Mesenchymal stem cell (in vitro differentiated cells and primary cell): Measurements from ENCODE around the gene PLBD1.

ENCODE experiments used
- DNase-seq: peaks from one replicate; pipeline ENCODE4 v3.0.0-alpha.2; 2013
- H2AFZ ChIP-seq: one replicate; pipeline ENCODE4 v1.6.1; 2013; ENCODE audit warnings: low read depth, mild to moderate bottlenecking, control low read depth, inconsistent platforms, low read length, moderate library complexity
- H2AK5ac ChIP-seq: 2 replicates; pipeline ENCODE4 v1.6.1; 2013; ENCODE audit warnings: low read length, moderate library complexity, mild to moderate bottlenecking, inconsistent platforms; ENCODE audit not compliant: severe bottlenecking
- H2BK120ac ChIP-seq: one replicate; pipeline ENCODE4 v1.6.1; 2013; ENCODE audit warnings: low read depth, mild to moderate bottlenecking, inconsistent platforms, low read length, moderate library complexity
- H2BK12ac ChIP-seq, 2 experiments: one replicate each; pipeline ENCODE4 v1.6.1; 2013; ENCODE audit warnings: inconsistent platforms in 2 of 2, low read length in 2 of 2, mild to moderate bottlenecking in 2 of 2, moderate library complexity in 2 of 2, control low read depth in 1 of 2
- H2BK15ac ChIP-seq: one replicate; pipeline ENCODE4 v1.6.1; 2013; ENCODE audit warnings: mild to moderate bottlenecking, low read depth, inconsistent platforms; ENCODE audit not compliant: poor library complexity, severe bottlenecking
- H2BK5ac ChIP-seq: 2 replicates; pipeline ENCODE4 v1.6.1; 2013; ENCODE audit warnings: low read depth, mild to moderate bottlenecking, low read length, control low read depth, inconsistent platforms; ENCODE audit not compliant: poor library complexity, severe bottlenecking
- H3K14ac ChIP-seq, 2 experiments: one replicate each; pipeline ENCODE4 v1.6.1; 2013; ENCODE audit warnings: inconsistent platforms in 2 of 2, low read length in 2 of 2, control low read depth in 1 of 2, mild to moderate bottlenecking in 1 of 2, moderate library complexity in 1 of 2
- H3K18ac ChIP-seq, 2 experiments: one replicate each; pipeline ENCODE4 v1.6.1; 2013; ENCODE audit warnings: inconsistent platforms in 2 of 2, low read length in 2 of 2, control low read depth in 1 of 2, low read depth in 1 of 2, mild to moderate bottlenecking in 1 of 2
- H3K23ac ChIP-seq, 2 experiments: one replicate each; pipeline ENCODE4 v1.6.1; 2013; ENCODE audit warnings: inconsistent platforms in 2 of 2, low read length in 2 of 2, mild to moderate bottlenecking in 2 of 2, moderate library complexity in 2 of 2, control low read depth in 1 of 2
- H3K27ac ChIP-seq: 2 replicates; pipeline ENCODE4 v1.5.1; 2013; ENCODE audit warnings: mild to moderate bottlenecking, moderate library complexity, low read length, control low read depth, inconsistent platforms; ENCODE audit not compliant: poor library complexity, severe bottlenecking
- H3K27me3 ChIP-seq, 2 experiments: 2 replicates each; pipeline versions ENCODE4 v1.6.1 to v1.7.0; 2013; ENCODE audit warnings: low read length in 2 of 2, mild to moderate bottlenecking in 2 of 2, moderate library complexity in 2 of 2, control low read depth in 1 of 2, inconsistent platforms in 1 of 2; ENCODE audit not compliant: control insufficient read depth in 1 of 2, insufficient read depth in 1 of 2
- H3K36me3 ChIP-seq, 2 experiments: 2 replicates each; pipeline versions ENCODE4 v1.6.1 to v1.7.0; 2013; ENCODE audit warnings: low read length in 2 of 2, control low read depth in 1 of 2, inconsistent platforms in 1 of 2, low read depth in 1 of 2, mild to moderate bottlenecking in 1 of 2; ENCODE audit not compliant: insufficient read depth in 2 of 2, control insufficient read depth in 1 of 2
- H3K4ac ChIP-seq, 2 experiments: one replicate each; pipeline ENCODE4 v1.6.1; 2013; ENCODE audit warnings: inconsistent platforms in 2 of 2, low read length in 2 of 2, mild to moderate bottlenecking in 2 of 2, moderate library complexity in 2 of 2, control low read depth in 1 of 2, low read depth in 1 of 2
- H3K4me1 ChIP-seq: 2 replicates; pipeline ENCODE4 v1.6.1; 2013; ENCODE audit warnings: low read depth, low read length, control low read depth; ENCODE audit not compliant: control insufficient read depth, insufficient read depth
- H3K4me2 ChIP-seq: 2 replicates; pipeline ENCODE4 v1.6.1; 2013; ENCODE audit warnings: low read length, mild to moderate bottlenecking, inconsistent platforms; ENCODE audit not compliant: poor library complexity, severe bottlenecking
- H3K4me3 ChIP-seq, 2 experiments: 2 replicates each; pipeline versions ENCODE4 v1.5.1 to v1.7.0; 2013; ENCODE audit warnings: low read length in 2 of 2, mild to moderate bottlenecking in 2 of 2, control low read depth in 1 of 2, low read depth in 1 of 2; ENCODE audit not compliant: insufficient read depth in 1 of 2
- H3K79me1 ChIP-seq: replicated peaks from 2 replicates; pipeline ENCODE4 v1.6.1; 2013; ENCODE audit warnings: mild to moderate bottlenecking, control low read depth, low read length, inconsistent platforms; ENCODE audit not compliant: poor library complexity, severe bottlenecking
- H3K9ac ChIP-seq: 2 replicates; pipeline ENCODE4 v1.7.0; 2013; ENCODE audit warnings: mild to moderate bottlenecking, low read length, moderate library complexity
- H3K9me3 ChIP-seq: 2 replicates; pipeline ENCODE4 v1.7.0; 2013; ENCODE audit warnings: mild to moderate bottlenecking, low read length; ENCODE audit not compliant: control insufficient read depth
- H4K8ac ChIP-seq: one replicate; pipeline ENCODE4 v1.6.1; 2013; ENCODE audit warnings: inconsistent platforms, mild to moderate bottlenecking, low read length, moderate library complexity
- H4K91ac ChIP-seq: one replicate; pipeline ENCODE4 v1.6.1; 2013; ENCODE audit warnings: mild to moderate bottlenecking, low read length, inconsistent platforms
- WGBS: methylation state at CpG from one replicate; pipeline ENCODE4 v1.1.7; 2013; ENCODE audit warnings: mixed read lengths; 5-methylcytosine and 5-hydroxymethylcytosine counted together

Gene PLBD1

GRCh38 chr12:14521822-14522221 is 45.9 kb downstream of the PLBD1 start:
- H3K79me1 ChIP-seq = no peaks in the 10 kb centered on the region
- no peak overlapping the region for H3K14ac ChIP-seq
- no peaks in the 10 kb centered on the region for H3K4me1 ChIP-seq
- no peak for DNase-seq
- H4K91ac ChIP-seq = no peak overlapping the region
- no peak overlapping the region for H2AK5ac ChIP-seq
- no peak overlapping the region for H3K9ac ChIP-seq
- no peak overlapping the region for H2BK5ac ChIP-seq
- H2BK15ac ChIP-seq = no peak overlapping the region
- no peak overlapping the region for H2BK12ac ChIP-seq
- no peak overlapping the region for H3K18ac ChIP-seq
- H3K9me3 ChIP-seq = peaks cover 65% of the 10 kb centered on the region
- no peak overlapping the region for H3K4ac ChIP-seq
- H3K36me3 ChIP-seq = no peaks in the 10 kb centered on the region
- H2AFZ ChIP-seq = no peak overlapping the region
- H4K8ac ChIP-seq = no peak overlapping the region
- no peak overlapping the region for H3K27ac ChIP-seq
- no peak overlapping the region for H3K23ac ChIP-seq
- no peak overlapping the region for H3K4me2 ChIP-seq
- H3K27me3 ChIP-seq = no peaks in the 10 kb centered on the region
- no peak overlapping the region for H3K4me3 ChIP-seq
- H2BK120ac ChIP-seq = no peak overlapping the region

- DNase-seq = peak; percentile 42
- no peaks in the 10 kb centered on the region for H3K79me1 ChIP-seq
- no peak overlapping the region for H3K4ac ChIP-seq
- no peak overlapping the region for H2BK120ac ChIP-seq
- H4K91ac ChIP-seq = no peak overlapping the region
- no peak overlapping the region for H2BK5ac ChIP-seq
- WGBS = 100% methylated on average over 1 of the region's 1 CpG
- no peak overlapping the region for H3K27ac ChIP-seq
- H3K14ac ChIP-seq = no peak overlapping the region
- H2AFZ ChIP-seq = no peak overlapping the region
- H3K23ac ChIP-seq = no peak overlapping the region
- H3K4me3 ChIP-seq = no peak overlapping the region
- H2BK15ac ChIP-seq = no peak overlapping the region
- H3K4me1 ChIP-seq = no peaks in the 10 kb centered on the region
- H2BK12ac ChIP-seq = no peak overlapping the region
- no peak overlapping the region for H3K4me2 ChIP-seq
- H3K9me3 ChIP-seq = peaks cover 11% of the 10 kb centered on the region
- H3K27me3 ChIP-seq = no peaks in the 10 kb centered on the region
- peak overlapping the region; percentile 41 for H3K9ac ChIP-seq
- H4K8ac ChIP-seq = no peak overlapping the region
- H3K36me3 ChIP-seq = no peaks in the 10 kb centered on the region
- no peak overlapping the region for H3K18ac ChIP-seq
- no peak overlapping the region for H2AK5ac ChIP-seq
Observed at GRCh38 chr12:14514946-14515345, 52.7 kb downstream of the PLBD1 start.

GRCh38 chr12:14514154-14514842 is 53.4 kb downstream of the PLBD1 start:
- Histone ChIP-seq H4K91ac (no peak overlapping the region), H3K14ac (no peak overlapping the region), H3K27me3 (no peaks in the 10 kb centered on the region), H3K27ac (no peak overlapping the region), H2BK5ac (no peak overlapping the region), H3K23ac (no peak overlapping the region), H3K4me1 (no peaks in the 10 kb centered on the region), H2BK12ac (no peak overlapping the region), H3K4ac (no peak overlapping the region), H2BK15ac (no peak overlapping the region), H2BK120ac (no peak overlapping the region), H4K8ac (no peak overlapping the region), H3K4me2 (no peak overlapping the region), H2AFZ (no peak overlapping the region), H2AK5ac (no peak overlapping the region), H3K9ac (peak overlapping the region; percentile 41), H3K18ac (no peak overlapping the region), H3K4me3 (no peak overlapping the region), H3K9me3 (peaks cover 5% of the 10 kb centered on the region), H3K79me1 (no peaks in the 10 kb centered on the region), H3K36me3 (no peaks in the 10 kb centered on the region)
- WGBS = 71% methylated on average over 4 of the region's 4 CpGs
- peak; percentile 27 for DNase-seq

GRCh38 chr12:14510574-14510973 is 57.1 kb downstream of the PLBD1 start:
- Histone ChIP-seq H2BK5ac (no peak overlapping the region), H2BK12ac (no peak overlapping the region), H3K36me3 (peaks cover 0 to 12% of the 10 kb centered on the region in 2 experiments), H3K4me3 (no peak overlapping the region), H2BK120ac (no peak overlapping the region), H2AK5ac (no peak overlapping the region), H3K27ac (no peak overlapping the region), H3K4me2 (no peak overlapping the region), H2BK15ac (no peak overlapping the region), H4K8ac (no peak overlapping the region), H3K4ac (no peak overlapping the region), H3K18ac (no peak overlapping the region), H3K9me3 (no peaks in the 10 kb centered on the region), H3K4me1 (no peaks in the 10 kb centered on the region), H2AFZ (no peak overlapping the region), H3K23ac (no peak overlapping the region), H3K27me3 (no peaks in the 10 kb centered on the region), H3K79me1 (no peaks in the 10 kb centered on the region), H3K14ac (no peak overlapping the region), H3K9ac (no peak overlapping the region), H4K91ac (no peak overlapping the region)
- 71% methylated on average over 3 of the region's 3 CpGs for whole genome bisulfite sequencing
- peak; percentile 1 for DNase-seq
